ENCODE measurements around the gene DHX16.

DHX16 gene

GRCh38 chr6:30655743-30656094 lies 17.1 kb downstream of the DHX16 start:
- Histone ChIP-seq H3K79me2 (ENCODE audit: insufficient read depth, low read length) (no peaks in the 10 kb centered on the region), H4K20me1 (ENCODE audit: insufficient read depth, low read length) (no peaks in the 10 kb centered on the region), H3K27me3 (ENCODE audit: insufficient read depth, low read length, poor library complexity) (no peaks in the 10 kb centered on the region), H3K4me1 (ENCODE audit: insufficient read depth, low read length) (no peaks in the 10 kb centered on the region), H2AFZ (ENCODE audit: low read depth, low read length) (no peak overlapping the region), H3K27ac (ENCODE audit: low read length) (no peak overlapping the region), H3K36me3 (ENCODE audit: insufficient read depth, low read length) (peaks cover 88% of the 10 kb centered on the region), H3K9me3 (ENCODE audit: insufficient read depth, low read length, severe bottlenecking) (no peaks in the 10 kb centered on the region), H3K4me3 (ENCODE audit: low read depth in 1 of 2, low read length in 2 of 2) (no peak overlapping the region), H3K9ac (ENCODE audit: low read depth, low read length) (no peak overlapping the region), H3K4me2 (ENCODE audit: insufficient read depth, low read length) (no peak overlapping the region)
- DNase-seq (no peak), ATAC-seq (ENCODE audit: insufficient read depth, low read depth) (no peak)
- TF ChIP-seq EZH2 (IDR thresholded peaks at IDR 0.05; ENCODE audit: borderline replicate concordance, low read depth, low read length, severe bottlenecking) (no peak), CTCF (IDR thresholded peaks at IDR 0.05; ENCODE audit: borderline replicate concordance, extremely low read depth, low read length, poor library complexity, severe bottlenecking) (no peak)

GRCh38 chr6:30654798-30655742 lies 17.7 kb downstream of the DHX16 start:
- Histone ChIP-seq H3K27ac (ENCODE audit: low read length) (no peak overlapping the region), H3K4me1 (ENCODE audit: insufficient read depth, low read length) (no peaks in the 10 kb centered on the region), H3K36me3 (ENCODE audit: insufficient read depth, low read length) (peaks cover 89% of the 10 kb centered on the region), H3K79me2 (ENCODE audit: insufficient read depth, low read length) (peaks cover 3% of the 10 kb centered on the region; the same call in 1 of the 2 replicates), H4K20me1 (ENCODE audit: insufficient read depth, low read length) (no peaks in the 10 kb centered on the region), H2AFZ (ENCODE audit: low read depth, low read length) (no peak overlapping the region), H3K9ac (ENCODE audit: low read depth, low read length) (no peak overlapping the region), H3K9me3 (ENCODE audit: insufficient read depth, low read length, severe bottlenecking) (no peaks in the 10 kb centered on the region), H3K4me3 (ENCODE audit: low read depth in 1 of 2, low read length in 2 of 2) (no peak overlapping the region), H3K4me2 (ENCODE audit: insufficient read depth, low read length) (no peak overlapping the region), H3K27me3 (ENCODE audit: insufficient read depth, low read length, poor library complexity) (no peaks in the 10 kb centered on the region)
- TF ChIP-seq EZH2 (IDR thresholded peaks at IDR 0.05; ENCODE audit: borderline replicate concordance, low read depth, low read length, severe bottlenecking), result no peak
- no peak for TF ChIP-seq CTCF (IDR thresholded peaks at IDR 0.05; ENCODE audit: borderline replicate concordance, extremely low read depth, low read length, poor library complexity, severe bottlenecking)
- no peak for DNase-seq
- no peak for ATAC-seq (ENCODE audit: insufficient read depth, low read depth)

- Histone ChIP-seq H3K9me3 (ENCODE audit: insufficient read depth, low read length, severe bottlenecking) (no peaks in the 10 kb centered on the region), H3K27ac (ENCODE audit: low read length) (no peak overlapping the region), H3K27me3 (ENCODE audit: insufficient read depth, low read length, poor library complexity) (no peaks in the 10 kb centered on the region), H3K79me2 (ENCODE audit: insufficient read depth, low read length) (peaks cover 38% of the 10 kb centered on the region), H2AFZ (ENCODE audit: low read depth, low read length) (no peak overlapping the region), H3K36me3 (ENCODE audit: insufficient read depth, low read length) (peaks cover 65% of the 10 kb centered on the region), H3K4me1 (ENCODE audit: insufficient read depth, low read length) (peaks cover 27% of the 10 kb centered on the region), H3K9ac (ENCODE audit: low read depth, low read length) (no peak overlapping the region), H3K4me2 (ENCODE audit: insufficient read depth, low read length) (no peak overlapping the region), H4K20me1 (ENCODE audit: insufficient read depth, low read length) (peaks cover 6% of the 10 kb centered on the region; the same call in 1 of the 2 replicates), H3K4me3 (ENCODE audit: low read depth in 1 of 2, low read length in 2 of 2) (no peak overlapping the region)
- TF ChIP-seq CTCF (IDR thresholded peaks at IDR 0.05; ENCODE audit: borderline replicate concordance, extremely low read depth, low read length, poor library complexity, severe bottlenecking), result no peak
- DNase-seq, result no peak
- no peak for ATAC-seq (ENCODE audit: insufficient read depth, low read depth)
These were observed 21.7 kb downstream of the DHX16 start for GRCh38 chr6:30651143-30651542.

All from DND-41 (cell line).